Upper lobe of right lung (tissue), 1 donor: ENCODE results near the gene FBXL3. TPM values are rescaled to one million over a fixed set of nuclear protein-coding genes. Genes with fewer than 3 reads are reported as not detected.

ENCODE experiments used
- ATAC-seq: fragments of 200-7000 bp; cut with Tn5 transposase; one replicate; pipeline ENCODE4 v1.9.1; 2020; ENCODE audit warnings: mild to moderate bottlenecking, moderate library complexity
- DNase-seq: peaks from one replicate; pipeline ENCODE4 v3.0.0-alpha.2; 2020
- H3K27ac ChIP-seq: fragments of 200-600 bp; one replicate; pipeline ENCODE4 v1.8.0; 2022
- H3K27me3 ChIP-seq: fragments of 200-600 bp; one replicate; pipeline ENCODE4 v1.8.0; 2022; ENCODE audit warnings: mild to moderate bottlenecking
- H3K36me3 ChIP-seq: fragments of 200-600 bp; one replicate; pipeline ENCODE4 v1.8.0; 2022
- H3K4me1 ChIP-seq: fragments of 200-600 bp; one replicate; pipeline ENCODE4 v1.8.0; 2022
- H3K4me3 ChIP-seq: fragments of 200-600 bp; one replicate; pipeline ENCODE4 v1.8.0; 2022; ENCODE audit warnings: mild to moderate bottlenecking
- H3K9me3 ChIP-seq: fragments of 200-600 bp; one replicate; pipeline ENCODE4 v1.8.0; 2022
- intact Hi-C: fragments of 100-400 bp; cut with DNase I; formaldehyde crosslinking; loops from one replicate; pipeline ENCODE4 v1.11.0; 2022
- total RNA-seq: library from RNA; stranded (reverse); fragmentation: NEBNext Ultra II Directional; extraction: Animal tissue kit (Norgen Biotek cat#: 25700); gene quantifications from one replicate; pipeline ENCODE4 v1.2.1, GENCODE V29; 2021
- TF ChIP-seq, protein P1 (sequence below): fragments of 200-600 bp; IDR thresholded peaks from one replicate; pipeline ENCODE4 v1.8.0; 2022; ENCODE audit warnings: antibody characterized with exemption
- donor health status: DM: no; HTN: yes; CAD: no; lungs with severe emphysema.

The FBXL3 gene
- total RNA-seq, 1 donor from 2014 or later = 49.4 TPM

- ATAC-seq (no peak), DNase-seq (no peak)
- peaks cover 18% of the 10 kb centered on the region for H3K36me3 ChIP-seq
- H3K27ac ChIP-seq = no peak overlapping the region
- peaks cover 65% of the 10 kb centered on the region for H3K4me1 ChIP-seq
- H3K27me3 ChIP-seq = no peaks in the 10 kb centered on the region
- H3K9me3 ChIP-seq = no peaks in the 10 kb centered on the region
- TF ChIP-seq, protein P1, sequence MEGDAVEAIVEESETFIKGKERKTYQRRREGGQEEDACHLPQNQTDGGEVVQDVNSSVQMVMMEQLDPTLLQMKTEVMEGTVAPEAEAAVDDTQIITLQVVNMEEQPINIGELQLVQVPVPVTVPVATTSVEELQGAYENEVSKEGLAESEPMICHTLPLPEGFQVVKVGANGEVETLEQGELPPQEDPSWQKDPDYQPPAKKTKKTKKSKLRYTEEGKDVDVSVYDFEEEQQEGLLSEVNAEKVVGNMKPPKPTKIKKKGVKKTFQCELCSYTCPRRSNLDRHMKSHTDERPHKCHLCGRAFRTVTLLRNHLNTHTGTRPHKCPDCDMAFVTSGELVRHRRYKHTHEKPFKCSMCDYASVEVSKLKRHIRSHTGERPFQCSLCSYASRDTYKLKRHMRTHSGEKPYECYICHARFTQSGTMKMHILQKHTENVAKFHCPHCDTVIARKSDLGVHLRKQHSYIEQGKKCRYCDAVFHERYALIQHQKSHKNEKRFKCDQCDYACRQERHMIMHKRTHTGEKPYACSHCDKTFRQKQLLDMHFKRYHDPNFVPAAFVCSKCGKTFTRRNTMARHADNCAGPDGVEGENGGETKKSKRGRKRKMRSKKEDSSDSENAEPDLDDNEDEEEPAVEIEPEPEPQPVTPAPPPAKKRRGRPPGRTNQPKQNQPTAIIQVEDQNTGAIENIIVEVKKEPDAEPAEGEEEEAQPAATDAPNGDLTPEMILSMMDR = no peak
- peak overlapping the region; percentile 8 for H3K4me3 ChIP-seq
- intact Hi-C loops = no loop called here
Observed at GRCh38 chr13:77022341-77022740, 4.6 kb downstream of the FBXL3 start.

GRCh38 chr13:77019756-77020155 is 7.2 kb downstream of the FBXL3 start:
- Histone ChIP-seq H3K4me1 (peaks cover 63% of the 10 kb centered on the region), H3K27me3 (no peaks in the 10 kb centered on the region), H3K4me3 (no peak overlapping the region), H3K9me3 (no peaks in the 10 kb centered on the region), H3K27ac (no peak overlapping the region), H3K36me3 (peaks cover 44% of the 10 kb centered on the region)
- intact Hi-C loops = no loop called here
- DNase-seq (no peak), ATAC-seq (no peak)
- TF ChIP-seq, protein P1 = no peak

- ATAC-seq (no peak), DNase-seq (no peak)
- intact Hi-C loops = no loop called here
- Histone ChIP-seq H3K4me1 (peaks cover 44% of the 10 kb centered on the region), H3K36me3 (peaks cover 71% of the 10 kb centered on the region), H3K27me3 (no peaks in the 10 kb centered on the region), H3K4me3 (no peak overlapping the region), H3K27ac (no peak overlapping the region), H3K9me3 (no peaks in the 10 kb centered on the region)
- TF ChIP-seq, protein P1 = no peak
Observed at GRCh38 chr13:77016888-77017623, 9.9 kb downstream of the FBXL3 start.

GRCh38 chr13:77016251-77016812 is 10.6 kb downstream of the FBXL3 start:
- no peaks in the 10 kb centered on the region for H3K9me3 ChIP-seq
- DNase-seq (no peak), ATAC-seq (no peak)
- H3K4me3 ChIP-seq = no peak overlapping the region
- H3K4me1 ChIP-seq = peaks cover 37% of the 10 kb centered on the region
- H3K27me3 ChIP-seq = no peaks in the 10 kb centered on the region
- peaks cover 78% of the 10 kb centered on the region for H3K36me3 ChIP-seq
- TF ChIP-seq, protein P1 = no peak
- H3K27ac ChIP-seq = no peak overlapping the region
- intact Hi-C loops = no loop called here

DNA sequence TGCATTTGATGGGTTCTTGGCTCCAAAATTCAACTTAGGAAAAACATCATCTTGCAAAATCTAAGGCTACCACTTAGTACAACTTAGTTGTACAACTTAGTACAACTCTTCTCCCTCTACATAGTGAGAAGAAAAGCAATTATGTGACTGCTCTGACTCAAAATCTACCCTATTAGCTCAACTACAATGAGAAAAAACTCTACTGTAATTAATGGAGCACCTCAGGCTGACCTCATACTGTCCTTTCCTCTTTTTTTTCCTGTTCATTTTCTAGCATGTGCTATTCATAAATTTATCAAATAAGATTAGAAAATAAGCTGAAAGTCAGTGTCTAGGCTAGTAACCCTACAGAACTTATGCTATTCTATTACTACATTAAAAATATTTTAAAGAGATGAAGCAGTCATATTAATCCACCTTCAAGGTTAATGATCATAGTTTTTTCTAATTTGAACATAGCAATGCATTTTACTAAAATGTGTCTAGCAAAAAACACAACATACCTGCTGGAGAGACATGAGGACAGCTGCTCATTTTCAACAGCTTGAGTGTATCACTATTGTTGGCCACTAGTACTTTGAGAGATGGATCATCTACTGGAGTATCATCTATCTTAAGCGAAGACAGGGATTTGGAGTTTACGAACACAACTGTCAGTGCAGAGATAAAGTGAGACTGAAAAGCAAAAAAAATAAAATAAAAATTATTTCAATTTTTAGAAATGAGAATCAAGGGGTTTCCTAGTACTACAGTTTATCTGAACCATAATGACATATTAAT is 11.9 kb downstream of the FBXL3 start:
- TF ChIP-seq, protein P1 = no peak
- H3K36me3 ChIP-seq = peaks cover 90% of the 10 kb centered on the region
- H3K9me3 ChIP-seq = no peaks in the 10 kb centered on the region
- DNase-seq (no peak), ATAC-seq (no peak)
- H3K27ac ChIP-seq = no peak overlapping the region
- intact Hi-C loops = no loop called here
- H3K4me3 ChIP-seq = no peak overlapping the region
- peaks cover 24% of the 10 kb centered on the region for H3K4me1 ChIP-seq
- H3K27me3 ChIP-seq = no peaks in the 10 kb centered on the region
